Suprapubic skin (tissue), 4 donors: ENCODE data around the gene CYTH2.

Source experiments
- POLR2A ChIP-seq, 2 donors: fragments of 450-650 bp; IDR thresholded peaks; one replicate each; pipeline ENCODE4 v1.6.1; 2017; ENCODE audit warnings: antibody characterized with exemption in 2 of 2, mild to moderate bottlenecking in 2 of 2, moderate library complexity in 2 of 2
- POLR2AphosphoS5 ChIP-seq, 3 donors: sonication (generic); formaldehyde crosslinking; IDR thresholded peaks; one replicate each; pipeline ENCODE4 v1.6.1; 2017; ENCODE audit warnings: antibody characterized with exemption in 3 of 3
- TF ChIP-seq, protein P1 (sequence below), 2 donors: fragments of 200-600 bp in 1 of 2; fragments of 450-650 bp in 1 of 2; sonication (generic) in 1 of 2; IDR thresholded peaks; one replicate each; pipeline ENCODE4 v1.5.1; 2016 to 2019; ENCODE audit warnings: antibody characterized with exemption in 2 of 2, mild to moderate bottlenecking in 1 of 2, moderate library complexity in 1 of 2

DNA sequence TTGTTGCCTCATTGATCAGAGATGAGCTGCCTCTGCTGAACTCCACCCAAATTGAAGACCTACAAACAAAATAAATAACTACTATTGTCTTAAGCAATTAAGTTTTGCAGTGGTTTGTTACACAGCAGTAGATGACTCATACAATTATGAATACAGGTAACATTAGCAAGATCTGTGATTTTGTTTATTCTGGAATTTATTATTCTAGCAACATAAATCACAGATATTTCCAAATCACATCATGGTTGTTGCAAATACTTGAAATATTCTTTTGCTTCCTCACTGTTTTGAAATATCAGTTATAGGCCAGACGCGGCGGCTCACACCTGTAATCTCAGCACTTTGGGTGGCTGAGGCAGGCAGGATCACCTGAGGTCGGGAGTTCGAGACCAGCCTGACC, 55.6 kb downstream of the CYTH2 start:
- TF ChIP-seq, protein P1, sequence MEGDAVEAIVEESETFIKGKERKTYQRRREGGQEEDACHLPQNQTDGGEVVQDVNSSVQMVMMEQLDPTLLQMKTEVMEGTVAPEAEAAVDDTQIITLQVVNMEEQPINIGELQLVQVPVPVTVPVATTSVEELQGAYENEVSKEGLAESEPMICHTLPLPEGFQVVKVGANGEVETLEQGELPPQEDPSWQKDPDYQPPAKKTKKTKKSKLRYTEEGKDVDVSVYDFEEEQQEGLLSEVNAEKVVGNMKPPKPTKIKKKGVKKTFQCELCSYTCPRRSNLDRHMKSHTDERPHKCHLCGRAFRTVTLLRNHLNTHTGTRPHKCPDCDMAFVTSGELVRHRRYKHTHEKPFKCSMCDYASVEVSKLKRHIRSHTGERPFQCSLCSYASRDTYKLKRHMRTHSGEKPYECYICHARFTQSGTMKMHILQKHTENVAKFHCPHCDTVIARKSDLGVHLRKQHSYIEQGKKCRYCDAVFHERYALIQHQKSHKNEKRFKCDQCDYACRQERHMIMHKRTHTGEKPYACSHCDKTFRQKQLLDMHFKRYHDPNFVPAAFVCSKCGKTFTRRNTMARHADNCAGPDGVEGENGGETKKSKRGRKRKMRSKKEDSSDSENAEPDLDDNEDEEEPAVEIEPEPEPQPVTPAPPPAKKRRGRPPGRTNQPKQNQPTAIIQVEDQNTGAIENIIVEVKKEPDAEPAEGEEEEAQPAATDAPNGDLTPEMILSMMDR (IDR thresholded peaks at IDR 0.05) = no peak
- TF ChIP-seq POLR2A (IDR thresholded peaks at IDR 0.05) = no peak
- no peak for TF ChIP-seq POLR2AphosphoS5 (IDR thresholded peaks at IDR 0.05)
